ENCODE results near the gene CSTF2.

CSTF2 gene

DNA sequence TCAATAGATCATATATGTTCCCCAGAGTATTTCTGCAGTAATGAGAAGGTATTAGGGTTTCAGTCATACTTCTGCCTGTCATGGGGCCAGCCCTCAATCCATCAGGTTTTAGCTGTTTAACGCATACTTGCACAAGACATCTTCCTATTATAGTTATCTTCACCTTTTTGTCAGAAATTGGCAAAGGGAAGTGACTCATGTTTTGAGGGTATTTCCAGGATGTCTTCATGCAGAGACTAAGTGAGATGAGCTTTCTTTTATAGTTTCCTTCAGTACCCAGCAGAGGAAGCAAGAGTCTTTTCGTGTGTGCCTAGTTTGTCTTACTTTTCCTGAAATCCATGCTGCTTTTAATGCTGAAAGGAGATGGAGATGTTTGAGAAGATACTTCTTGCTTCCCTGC lies 9.5 kb downstream of the CSTF2 start:
- no peak overlapping the region for H3K27ac ChIP-seq (ENCODE audit: low read length)
- H3K4me3 ChIP-seq (ENCODE audit: low read depth in 1 of 2, low read length in 2 of 2): no peak overlapping the region
- peaks cover 39 to 40% of the 10 kb centered on the region in 2 donors for H3K36me3 ChIP-seq (ENCODE audit: control insufficient read depth in 1 of 2, insufficient read depth in 2 of 2, low read length in 2 of 2)
- no peaks in the 10 kb centered on the region for H3K9me3 ChIP-seq (ENCODE audit: control insufficient read depth in 1 of 2, low read length in 2 of 2)
- no peaks in the 10 kb centered on the region for H3K27me3 ChIP-seq (ENCODE audit: low read depth, low read length)
- no peaks in the 10 kb centered on the region for H3K4me1 ChIP-seq (ENCODE audit: control insufficient read depth in 1 of 2, insufficient read depth in 2 of 2, low read length in 2 of 2)

DNA sequence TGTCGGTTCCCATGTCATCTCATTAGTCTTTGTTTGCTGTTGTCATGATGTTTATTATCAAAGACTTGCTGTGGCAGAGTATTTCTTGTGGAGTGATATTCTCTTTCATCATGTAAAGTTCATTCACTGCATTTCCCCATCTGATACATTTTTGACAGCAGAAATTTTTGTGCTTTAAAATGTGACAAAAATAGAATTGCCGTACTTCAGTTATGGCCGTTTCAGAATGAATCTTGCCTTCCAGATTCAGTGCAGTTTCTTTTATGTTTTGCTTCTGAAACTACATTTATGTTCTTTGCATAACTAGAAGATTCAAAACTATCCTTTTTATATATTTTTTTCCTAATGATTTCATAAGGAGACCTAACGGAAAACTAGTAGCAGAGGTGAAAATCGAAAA lies 10.0 kb downstream of the CSTF2 start:
- H3K4me1 ChIP-seq (ENCODE audit: control insufficient read depth in 1 of 2, insufficient read depth in 2 of 2, low read length in 2 of 2): no peaks in the 10 kb centered on the region
- no peak overlapping the region for H3K27ac ChIP-seq (ENCODE audit: low read length)
- H3K9me3 ChIP-seq (ENCODE audit: control insufficient read depth in 1 of 2, low read length in 2 of 2): no peaks in the 10 kb centered on the region
- H3K36me3 ChIP-seq (ENCODE audit: control insufficient read depth in 1 of 2, insufficient read depth in 2 of 2, low read length in 2 of 2): peaks cover 39 to 40% of the 10 kb centered on the region in 2 donors
- no peaks in the 10 kb centered on the region for H3K27me3 ChIP-seq (ENCODE audit: low read depth, low read length)
- H3K4me3 ChIP-seq (ENCODE audit: low read depth in 1 of 2, low read length in 2 of 2): no peak overlapping the region

DNA sequence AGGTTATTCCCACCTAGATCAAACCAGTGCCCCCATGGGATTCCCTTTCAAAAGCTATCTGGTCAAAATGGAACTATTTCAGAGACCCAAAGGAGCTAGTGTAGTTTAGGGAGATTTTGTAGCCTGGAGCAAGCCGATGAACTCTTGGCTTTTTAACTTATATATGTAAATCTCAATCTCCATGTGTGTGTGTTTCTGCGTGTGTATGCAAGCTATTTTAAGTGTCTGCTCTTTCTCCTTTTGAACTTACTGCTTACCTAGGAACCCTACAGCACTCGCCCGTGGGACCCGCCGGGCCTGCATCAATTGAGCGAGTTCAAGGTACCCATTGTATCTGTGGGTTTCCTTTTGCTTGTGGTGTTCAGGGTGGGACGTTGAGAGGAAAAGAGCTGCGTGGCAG lies 10.4 kb downstream of the CSTF2 start:
- H3K27ac ChIP-seq (ENCODE audit: low read length): no peak overlapping the region

DNA sequence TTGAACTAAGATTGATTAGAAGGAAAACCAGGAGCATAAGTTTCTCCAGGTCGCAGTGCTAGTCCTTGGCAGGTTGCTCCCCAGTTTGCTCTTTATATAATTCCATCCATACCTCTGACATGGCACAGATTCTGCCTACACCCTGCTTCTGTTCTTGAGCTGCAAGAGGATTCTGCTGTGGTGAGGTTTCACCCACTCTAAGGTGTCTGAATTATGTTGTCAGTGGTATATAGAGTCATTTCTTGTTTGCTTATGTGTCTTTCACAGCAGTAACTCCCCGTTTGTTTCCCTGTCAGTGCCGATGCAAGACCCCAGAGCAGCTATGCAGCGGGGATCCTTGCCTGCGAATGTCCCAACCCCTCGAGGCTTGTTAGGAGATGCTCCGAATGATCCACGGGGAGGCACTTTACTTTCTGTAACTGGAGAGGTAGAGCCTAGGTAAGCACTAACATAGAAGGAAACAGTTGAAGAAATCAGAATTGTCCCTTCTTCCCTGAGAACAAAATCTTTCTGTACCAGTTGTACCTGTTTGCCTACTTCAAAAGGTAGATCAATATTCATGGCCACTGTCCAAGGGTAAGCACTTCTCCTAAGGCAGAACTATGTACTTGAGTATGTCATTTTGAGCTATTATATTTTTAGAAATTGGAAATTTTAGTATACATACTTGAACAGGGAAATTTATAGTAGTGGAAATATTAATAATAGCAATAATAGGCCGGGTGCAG lies 11.2 kb downstream of the CSTF2 start:
- Histone ChIP-seq H3K36me3 (ENCODE audit: control insufficient read depth in 1 of 2, insufficient read depth in 2 of 2, low read length in 2 of 2) (peaks cover 39 to 40% of the 10 kb centered on the region in 2 donors), H3K27me3 (ENCODE audit: low read depth, low read length) (no peaks in the 10 kb centered on the region), H3K27ac (ENCODE audit: low read length) (no peak overlapping the region), H3K4me3 (ENCODE audit: low read depth in 1 of 2, low read length in 2 of 2) (no peak overlapping the region), H3K4me1 (ENCODE audit: control insufficient read depth in 1 of 2, insufficient read depth in 2 of 2, low read length in 2 of 2) (no peaks in the 10 kb centered on the region), H3K9me3 (ENCODE audit: control insufficient read depth in 1 of 2, low read length in 2 of 2) (no peaks in the 10 kb centered on the region)

More for the DNA sequence above, 10.4 kb downstream of the CSTF2 start:
- no peak overlapping the region for H3K4me3 ChIP-seq (ENCODE audit: low read depth in 1 of 2, low read length in 2 of 2)
- H3K27me3 ChIP-seq (ENCODE audit: low read depth, low read length): no peaks in the 10 kb centered on the region
- H3K4me1 ChIP-seq (ENCODE audit: control insufficient read depth in 1 of 2, insufficient read depth in 2 of 2, low read length in 2 of 2): no peaks in the 10 kb centered on the region
- H3K9me3 ChIP-seq (ENCODE audit: control insufficient read depth in 1 of 2, low read length in 2 of 2): no peaks in the 10 kb centered on the region
- H3K36me3 ChIP-seq (ENCODE audit: control insufficient read depth in 1 of 2, insufficient read depth in 2 of 2, low read length in 2 of 2): peaks cover 39 to 40% of the 10 kb centered on the region in 2 donors

DNA sequence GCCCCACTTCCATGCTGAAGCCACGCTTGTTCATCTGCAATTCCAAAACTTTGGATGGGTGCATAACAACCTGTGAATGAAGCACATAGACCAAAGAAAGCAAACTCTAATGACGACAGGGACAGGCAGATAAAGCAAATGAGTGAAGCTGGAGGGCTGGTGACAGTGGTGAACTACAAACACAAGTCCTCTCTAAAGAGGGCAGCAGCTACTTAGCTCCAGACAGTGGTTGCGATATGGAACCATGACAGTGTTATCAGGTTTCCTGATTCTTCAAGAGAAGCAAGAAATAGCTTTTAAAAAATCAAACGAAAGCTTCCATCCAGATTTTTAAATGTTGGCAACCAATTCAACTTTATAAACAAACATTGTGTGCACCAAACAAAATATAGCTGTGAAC lies 30.1 kb downstream of the CSTF2 start:
- no peaks in the 10 kb centered on the region for H3K9me3 ChIP-seq (ENCODE audit: control insufficient read depth in 1 of 2, low read length in 2 of 2)
- no peaks in the 10 kb centered on the region for H3K36me3 ChIP-seq (ENCODE audit: control insufficient read depth in 1 of 2, insufficient read depth in 2 of 2, low read length in 2 of 2)
- H3K4me1 ChIP-seq (ENCODE audit: control insufficient read depth in 1 of 2, insufficient read depth in 2 of 2, low read length in 2 of 2): no peaks in the 10 kb centered on the region
- H3K27ac ChIP-seq (ENCODE audit: low read length): no peak overlapping the region
- H3K27me3 ChIP-seq (ENCODE audit: low read depth, low read length): no peaks in the 10 kb centered on the region
- no peak overlapping the region for H3K4me3 ChIP-seq (ENCODE audit: low read depth in 1 of 2, low read length in 2 of 2)

DNA sequence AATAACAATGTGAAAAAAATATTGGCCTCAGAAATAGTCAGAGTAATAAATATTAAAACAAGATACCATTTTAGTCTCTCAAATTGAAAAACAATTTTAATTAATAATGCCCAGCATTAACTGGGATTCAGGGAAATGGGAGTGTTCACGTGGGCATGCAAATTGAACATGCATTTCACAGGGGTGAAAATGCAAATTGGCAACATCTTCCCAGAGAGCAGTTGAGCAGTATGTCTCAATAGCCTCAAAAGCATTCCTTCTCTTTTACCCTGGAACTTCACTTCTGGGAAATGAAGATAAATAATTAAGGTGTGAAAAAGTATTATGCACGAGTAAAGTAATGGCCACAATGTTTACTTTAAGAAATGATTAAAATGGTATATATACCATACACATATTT lies 32.6 kb downstream of the CSTF2 start:
- Histone ChIP-seq H3K36me3 (ENCODE audit: control insufficient read depth in 1 of 2, insufficient read depth in 2 of 2, low read length in 2 of 2) (no peaks in the 10 kb centered on the region), H3K9me3 (ENCODE audit: control insufficient read depth in 1 of 2, low read length in 2 of 2) (no peaks in the 10 kb centered on the region), H3K27ac (ENCODE audit: low read length) (no peak overlapping the region), H3K4me1 (ENCODE audit: control insufficient read depth in 1 of 2, insufficient read depth in 2 of 2, low read length in 2 of 2) (no peaks in the 10 kb centered on the region), H3K27me3 (ENCODE audit: low read depth, low read length) (no peaks in the 10 kb centered on the region), H3K4me3 (ENCODE audit: low read depth in 1 of 2, low read length in 2 of 2) (no peak overlapping the region)

DNA sequence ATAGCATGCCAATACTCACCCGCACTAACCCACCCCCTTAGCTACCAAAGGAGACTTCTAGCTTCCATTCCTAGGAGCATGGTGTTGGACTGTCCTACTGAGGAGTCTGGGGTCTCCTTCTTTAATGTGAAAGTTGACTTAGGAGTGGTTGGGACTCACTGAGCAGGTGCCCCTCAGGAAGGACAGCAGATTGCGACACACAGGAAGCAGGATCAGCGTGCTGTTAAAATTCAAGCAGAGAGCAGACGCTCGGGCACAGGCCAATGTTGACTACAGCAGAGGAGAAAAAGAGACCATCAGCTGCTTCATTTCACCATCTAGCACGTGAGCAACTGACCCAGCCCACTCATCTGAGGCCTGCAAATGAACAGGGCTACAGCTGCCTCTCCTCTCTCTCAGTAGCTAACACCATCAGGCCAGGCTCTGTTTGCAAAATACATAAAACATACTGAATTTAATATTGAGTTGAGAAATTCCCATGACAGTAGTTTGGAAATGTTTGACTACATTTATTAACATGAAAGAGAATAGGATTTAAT lies 43.2 kb downstream of the CSTF2 start:
- Histone ChIP-seq H3K4me3 (ENCODE audit: low read depth in 1 of 2, low read length in 2 of 2) (no peak overlapping the region), H3K27me3 (ENCODE audit: low read depth, low read length) (no peaks in the 10 kb centered on the region), H3K27ac (ENCODE audit: low read length) (no peak overlapping the region), H3K36me3 (ENCODE audit: control insufficient read depth in 1 of 2, insufficient read depth in 2 of 2, low read length in 2 of 2) (no peaks in the 10 kb centered on the region), H3K4me1 (ENCODE audit: control insufficient read depth in 1 of 2, insufficient read depth in 2 of 2, low read length in 2 of 2) (no peaks in the 10 kb centered on the region), H3K9me3 (ENCODE audit: control insufficient read depth in 1 of 2, low read length in 2 of 2) (no peaks in the 10 kb centered on the region)

DNA sequence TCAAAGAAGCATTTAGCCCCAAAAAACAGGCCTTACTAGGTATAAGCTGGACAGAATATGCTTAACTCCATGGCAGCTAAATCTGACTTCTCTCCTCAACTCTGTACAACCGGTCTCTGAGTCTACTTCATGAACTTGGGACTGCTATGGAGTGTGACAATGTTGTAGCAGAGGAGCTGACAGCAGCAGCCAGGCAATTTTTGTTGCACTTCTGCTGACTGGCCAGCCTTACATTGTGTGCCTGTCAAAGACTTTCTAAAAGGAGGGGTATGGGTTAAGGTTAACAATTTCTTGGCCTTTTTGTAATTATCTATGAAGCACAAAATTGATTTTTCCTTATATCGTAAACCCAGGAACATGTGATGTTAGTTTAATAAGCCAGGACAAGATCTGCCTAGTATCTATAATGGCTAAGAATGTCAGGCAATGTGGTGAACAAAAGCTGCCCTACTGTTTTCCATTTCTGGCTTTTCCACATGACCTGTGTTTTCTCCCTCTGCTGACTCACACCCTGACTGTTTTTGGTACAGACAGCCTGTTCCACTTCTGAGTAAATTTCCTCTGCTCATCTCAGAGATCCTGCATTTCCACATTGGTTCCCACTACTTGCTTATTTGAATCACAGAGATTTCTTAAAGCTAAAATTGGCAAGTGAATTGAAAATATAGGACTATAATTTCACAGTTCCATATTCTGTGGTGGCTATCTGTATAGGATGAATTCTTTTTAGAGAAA lies 44.6 kb downstream of the CSTF2 start:
- H3K9me3 ChIP-seq (ENCODE audit: control insufficient read depth in 1 of 2, low read length in 2 of 2): no peaks in the 10 kb centered on the region
- H3K4me1 ChIP-seq (ENCODE audit: control insufficient read depth in 1 of 2, insufficient read depth in 2 of 2, low read length in 2 of 2): no peaks in the 10 kb centered on the region
- no peaks in the 10 kb centered on the region for H3K27me3 ChIP-seq (ENCODE audit: low read depth, low read length)
- H3K27ac ChIP-seq (ENCODE audit: low read length): no peak overlapping the region
- H3K4me3 ChIP-seq (ENCODE audit: low read depth in 1 of 2, low read length in 2 of 2): no peak overlapping the region
- no peaks in the 10 kb centered on the region for H3K36me3 ChIP-seq (ENCODE audit: control insufficient read depth in 1 of 2, insufficient read depth in 2 of 2, low read length in 2 of 2)

DNA sequence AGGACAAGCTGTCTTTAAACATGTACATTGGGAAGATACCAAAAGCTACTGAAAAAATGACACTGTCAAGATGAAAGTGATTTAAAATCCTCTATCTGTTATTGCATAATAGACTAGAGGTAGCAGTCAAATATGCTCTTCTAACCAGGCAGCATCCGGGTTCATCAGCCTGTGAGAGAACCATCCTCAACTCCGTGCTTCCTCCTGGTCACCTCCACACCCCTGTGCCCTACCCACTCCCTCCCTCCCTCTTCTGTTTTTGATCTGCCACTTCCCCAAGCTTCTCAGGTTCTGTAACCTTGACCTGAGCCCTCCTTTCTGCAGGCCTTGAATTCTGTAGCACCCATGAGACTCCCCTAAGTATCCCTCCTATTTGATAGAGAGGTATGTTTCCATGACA lies 48.1 kb downstream of the CSTF2 start:
- Histone ChIP-seq H3K4me3 (ENCODE audit: low read depth in 1 of 2, low read length in 2 of 2) (no peak overlapping the region), H3K9me3 (ENCODE audit: control insufficient read depth in 1 of 2, low read length in 2 of 2) (no peaks in the 10 kb centered on the region), H3K36me3 (ENCODE audit: control insufficient read depth in 1 of 2, insufficient read depth in 2 of 2, low read length in 2 of 2) (no peaks in the 10 kb centered on the region), H3K27me3 (ENCODE audit: low read depth, low read length) (no peaks in the 10 kb centered on the region), H3K4me1 (ENCODE audit: control insufficient read depth in 1 of 2, insufficient read depth in 2 of 2, low read length in 2 of 2) (no peaks in the 10 kb centered on the region), H3K27ac (ENCODE audit: low read length) (no peak overlapping the region)

DNA sequence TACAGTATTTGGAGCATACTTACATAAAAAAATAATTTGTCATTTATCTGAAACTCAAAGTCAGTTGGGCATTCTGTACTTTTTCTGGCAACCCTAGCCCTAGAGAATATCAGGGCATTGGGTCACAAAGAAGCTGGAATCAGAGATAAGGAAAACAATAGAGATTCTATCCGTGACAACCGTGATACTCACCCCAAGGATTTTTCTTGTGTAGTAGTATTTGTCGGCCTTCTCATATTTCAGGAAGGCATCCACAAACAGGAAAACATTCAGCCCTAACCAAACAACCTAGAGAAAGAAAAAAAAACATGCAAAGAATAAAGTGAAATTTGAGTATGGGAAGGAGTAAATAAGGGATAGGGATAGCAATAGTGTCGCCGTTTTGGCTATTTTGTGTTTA lies 50.3 kb downstream of the CSTF2 start:
- Histone ChIP-seq H3K27me3 (ENCODE audit: low read depth, low read length) (no peaks in the 10 kb centered on the region), H3K4me3 (ENCODE audit: low read depth in 1 of 2, low read length in 2 of 2) (no peak overlapping the region), H3K4me1 (ENCODE audit: control insufficient read depth in 1 of 2, insufficient read depth in 2 of 2, low read length in 2 of 2) (no peaks in the 10 kb centered on the region), H3K36me3 (ENCODE audit: control insufficient read depth in 1 of 2, insufficient read depth in 2 of 2, low read length in 2 of 2) (no peaks in the 10 kb centered on the region), H3K9me3 (ENCODE audit: control insufficient read depth in 1 of 2, low read length in 2 of 2) (no peaks in the 10 kb centered on the region), H3K27ac (ENCODE audit: low read length) (no peak overlapping the region)

DNA sequence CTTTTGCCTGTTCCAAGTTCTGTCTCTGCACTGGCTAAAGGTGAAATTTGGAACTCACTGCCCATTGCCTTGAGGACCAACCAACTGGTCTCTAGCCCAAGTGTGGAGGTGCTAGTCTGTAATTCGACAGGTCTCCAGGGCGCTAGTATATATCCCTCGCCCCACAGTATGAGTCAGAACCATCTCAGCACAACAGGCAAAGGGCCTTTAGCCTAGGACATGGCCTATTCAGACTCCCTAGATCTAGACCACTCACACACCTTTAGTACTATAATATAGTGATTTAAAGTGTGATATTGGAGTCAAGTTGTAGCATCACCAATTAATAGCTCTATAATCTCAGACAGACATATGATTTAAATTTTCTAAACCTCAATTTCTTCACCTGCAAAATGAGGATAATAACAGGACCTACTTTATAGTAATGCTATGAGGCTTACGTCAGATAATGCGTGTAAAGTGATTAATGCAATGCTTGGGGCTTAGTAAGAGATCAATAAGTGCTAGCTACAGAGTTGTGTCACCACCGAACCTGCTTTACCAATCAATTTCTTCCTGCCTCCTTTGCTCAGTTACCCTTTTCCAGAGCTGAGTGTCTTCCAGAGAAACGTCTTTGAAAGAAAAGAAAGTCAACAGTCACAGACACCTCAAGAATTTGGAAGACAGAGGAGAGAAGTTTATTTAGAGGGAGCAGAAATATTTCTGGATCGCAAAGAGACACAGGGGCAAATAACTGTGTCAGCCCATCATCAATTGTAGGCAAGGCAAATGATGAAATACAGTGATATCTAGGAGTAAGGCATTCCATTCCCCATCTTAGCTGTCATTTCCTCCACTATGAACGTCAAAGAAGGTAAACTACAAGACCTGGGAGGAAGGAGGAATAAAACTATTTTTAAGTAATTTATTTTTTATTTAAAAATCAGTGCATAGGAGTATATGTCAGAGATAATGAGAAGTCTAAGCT lies 51.7 kb downstream of the CSTF2 start:
- no peaks in the 10 kb centered on the region for H3K9me3 ChIP-seq (ENCODE audit: control insufficient read depth in 1 of 2, low read length in 2 of 2)
- H3K4me1 ChIP-seq (ENCODE audit: control insufficient read depth in 1 of 2, insufficient read depth in 2 of 2, low read length in 2 of 2): no peaks in the 10 kb centered on the region
- no peaks in the 10 kb centered on the region for H3K27me3 ChIP-seq (ENCODE audit: low read depth, low read length)
- no peaks in the 10 kb centered on the region for H3K36me3 ChIP-seq (ENCODE audit: control insufficient read depth in 1 of 2, insufficient read depth in 2 of 2, low read length in 2 of 2)
- no peak overlapping the region for H3K4me3 ChIP-seq (ENCODE audit: low read depth in 1 of 2, low read length in 2 of 2)
- H3K27ac ChIP-seq (ENCODE audit: low read length): no peak overlapping the region

Measured in muscle layer of duodenum (tissue), 2 donors.